HEK293 (cell line): ENCODE data around the gene RBBP7.

ENCODE experiments used
- CTCF ChIA-PET: fragments of 350-600 bp; formaldehyde crosslinking; extraction: SDS; loops from one replicate; lab custom pipeline; 2021; ENCODE audit warnings: antibody characterized with exemption; lab: Yijun Ruan, JAX
- POLR2A ChIA-PET: fragments of 300-600 bp; formaldehyde crosslinking; extraction: SDS; loops from one replicate; lab custom pipeline; 2020; ENCODE audit warnings: antibody characterized with exemption, inconsistent platforms; lab: Yijun Ruan, JAX
- H3K27ac ChIP-seq: fragments of 200-500 bp; sonication (Bioruptor generic); 2 replicates; pipeline ENCODE4 v1.5.1; 2014; ENCODE audit warnings: low read depth, low read length, control low read depth, inconsistent platforms; ENCODE audit errors: extremely low read depth
- H3K36me3 ChIP-seq, 2 experiments: fragments of 200-500 bp in 1 of 2; sonication (Bioruptor generic) in 1 of 2; 1 replicate in 1 of 2; 2 replicates in 1 of 2; pipeline ENCODE4 v1.5.1; 2014 to 2017; ENCODE audit warnings: inconsistent platforms in 2 of 2, low read length in 2 of 2; ENCODE audit not compliant: control insufficient read depth in 2 of 2, insufficient read depth in 1 of 2
- H3K4me1 ChIP-seq: fragments of 200-500 bp; sonication (Bioruptor generic); 2 replicates; pipeline ENCODE4 v1.5.1; 2014; ENCODE audit warnings: mild to moderate bottlenecking, low read length, inconsistent platforms; ENCODE audit not compliant: control insufficient read depth, insufficient read depth
- H3K4me3 ChIP-seq: 2 replicates; pipeline ENCODE4 v1.5.1; 2011; ENCODE audit warnings: low read depth, mild to moderate bottlenecking, control low read depth, low read length, moderate library complexity
- H3K9me3 ChIP-seq: fragments of 200-500 bp; sonication (Bioruptor generic); 2 replicates; pipeline ENCODE4 v1.5.1; 2014; ENCODE audit warnings: low read depth, low read length, inconsistent platforms; ENCODE audit not compliant: control insufficient read depth, insufficient read depth
- FEZF1 ChIP-seq: fragments of 450-650 bp; formaldehyde crosslinking; IDR thresholded peaks from 2 replicates; pipeline ENCODE4 v1.5.1; 2016; ENCODE audit warnings: missing biosample characterization, missing genetic modification characterization
- MZF1 ChIP-seq: fragments of 450-650 bp; formaldehyde crosslinking; IDR thresholded peaks from 2 replicates; pipeline ENCODE4 v1.5.1; 2017; ENCODE audit warnings: missing biosample characterization, missing genetic modification characterization, borderline replicate concordance
- SCRT1 ChIP-seq: fragments of 450-650 bp; formaldehyde crosslinking; IDR thresholded peaks from 2 replicates; pipeline ENCODE4 v1.5.1; 2016; ENCODE audit warnings: missing biosample characterization, missing genetic modification characterization, borderline replicate concordance
- SP2 ChIP-seq: fragments of 450-650 bp; formaldehyde crosslinking; IDR thresholded peaks from 2 replicates; pipeline ENCODE4 v1.5.1; 2016; ENCODE audit warnings: missing biosample characterization, missing genetic modification characterization
- ZBTB7A ChIP-seq: fragments of 450-650 bp; formaldehyde crosslinking; IDR thresholded peaks from 2 replicates; pipeline ENCODE4 v1.5.1; 2016; ENCODE audit warnings: low read depth, missing biosample characterization, missing genetic modification characterization
- ZEB2 ChIP-seq: fragments of 450-650 bp; formaldehyde crosslinking; IDR thresholded peaks from 2 replicates; pipeline ENCODE4 v1.5.1; 2016; ENCODE audit warnings: missing biosample characterization, missing genetic modification characterization
- ZNF155 ChIP-seq: fragments of 450-650 bp; formaldehyde crosslinking; IDR thresholded peaks from 2 replicates; pipeline ENCODE4 v1.5.1; 2016; ENCODE audit warnings: missing biosample characterization, missing genetic modification characterization
- ZNF174 ChIP-seq: fragments of 450-650 bp; formaldehyde crosslinking; IDR thresholded peaks from 2 replicates; pipeline ENCODE4 v1.5.0; 2017; ENCODE audit warnings: missing biosample characterization, mild to moderate bottlenecking, missing genetic modification characterization
- ZNF175 ChIP-seq: fragments of 450-650 bp; formaldehyde crosslinking; IDR thresholded peaks from 2 replicates; pipeline ENCODE4 v1.5.1; 2016; ENCODE audit warnings: missing biosample characterization, missing genetic modification characterization
- ZNF366 ChIP-seq: fragments of 450-650 bp; formaldehyde crosslinking; conservative IDR thresholded peaks from 2 replicates; pipeline ENCODE4 v1.5.1; 2016; ENCODE audit warnings: missing biosample characterization, missing genetic modification characterization
- ZNF404 ChIP-seq: fragments of 450-650 bp; formaldehyde crosslinking; IDR thresholded peaks from 2 replicates; pipeline ENCODE4 v1.5.1; 2017; ENCODE audit warnings: missing biosample characterization, missing genetic modification characterization
- ZNF529 ChIP-seq: fragments of 450-650 bp; formaldehyde crosslinking; IDR thresholded peaks from 2 replicates; pipeline ENCODE4 v1.5.1; 2017; ENCODE audit warnings: missing genetic modification characterization, missing biosample characterization; ENCODE audit not compliant: insufficient replicate concordance
- ZNF624 ChIP-seq: fragments of 450-650 bp; formaldehyde crosslinking; IDR thresholded peaks from 2 replicates; pipeline ENCODE4 v1.5.1; 2017; ENCODE audit warnings: missing biosample characterization, missing genetic modification characterization
- ZNF76 ChIP-seq: fragments of 450-650 bp; formaldehyde crosslinking; IDR thresholded peaks from 2 replicates; pipeline ENCODE4; 2016; ENCODE audit warnings: low read depth, missing biosample characterization, missing genetic modification characterization, borderline replicate concordance
- ZNF785 ChIP-seq: fragments of 450-650 bp; formaldehyde crosslinking; IDR thresholded peaks from 2 replicates; pipeline ENCODE4 v1.5.1; 2016; ENCODE audit warnings: missing biosample characterization, missing genetic modification characterization
- ZNF792 ChIP-seq: fragments of 450-650 bp; formaldehyde crosslinking; IDR thresholded peaks from 2 replicates; pipeline ENCODE4 v1.5.1; 2016; ENCODE audit warnings: missing biosample characterization, missing genetic modification characterization
- TF ChIP-seq, protein P1 (sequence below): fragments of 450-650 bp; formaldehyde crosslinking; IDR thresholded peaks from 2 replicates; pipeline ENCODE4 v1.5.1; 2016; ENCODE audit warnings: missing biosample characterization, missing genetic modification characterization
- TF ChIP-seq, protein P2 (sequence below): fragments of 450-650 bp; formaldehyde crosslinking; IDR thresholded peaks from 2 replicates; pipeline ENCODE4 v1.5.1; 2016; ENCODE audit warnings: missing biosample characterization, missing genetic modification characterization, low read depth
- TF ChIP-seq, protein P3 (sequence below): IDR thresholded peaks from 2 replicates; pipeline ENCODE4 v1.6.1; 2011; ENCODE audit warnings: mild to moderate bottlenecking, low read depth, low read length, borderline replicate concordance
- TF ChIP-seq, protein P4 (sequence below): fragments of 450-650 bp; formaldehyde crosslinking; IDR thresholded peaks from 2 replicates; pipeline ENCODE4 v1.5.1; 2016; ENCODE audit warnings: missing biosample characterization, missing genetic modification characterization
- TF ChIP-seq, protein P5 (sequence below): fragments of 450-650 bp; formaldehyde crosslinking; IDR thresholded peaks from 2 replicates; pipeline ENCODE4 v1.5.1; 2017; ENCODE audit warnings: missing biosample characterization, missing genetic modification characterization
- TF ChIP-seq, protein P6 (sequence below): fragments of 450-650 bp; formaldehyde crosslinking; IDR thresholded peaks from 2 replicates; pipeline ENCODE4 v1.5.1; 2017; ENCODE audit warnings: missing biosample characterization, missing genetic modification characterization

RBBP7 gene

DNA sequence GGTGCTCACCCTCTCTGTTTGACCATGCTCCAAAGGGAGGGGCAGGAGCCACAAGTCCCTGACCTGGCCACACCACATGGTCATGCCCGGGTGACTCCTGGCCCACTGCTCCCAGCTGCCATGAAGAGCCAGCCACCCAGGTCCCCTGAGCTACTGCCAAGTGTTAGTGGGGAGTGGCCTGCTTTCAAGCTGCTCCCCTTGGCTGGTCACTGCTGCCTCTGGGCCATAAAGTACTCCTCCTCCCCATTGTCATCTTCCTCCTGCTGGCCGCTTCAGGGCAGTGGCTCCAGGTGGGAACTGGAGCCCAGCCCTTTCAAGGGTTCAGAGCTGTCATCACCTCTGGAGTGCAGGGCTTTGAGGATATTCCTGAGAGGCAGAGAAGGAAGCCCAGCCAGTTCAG lies 27.3 kb upstream of the RBBP7 start:
- Histone ChIP-seq H3K9me3 (no peaks in the 10 kb centered on the region), H3K4me1 (no peaks in the 10 kb centered on the region), H3K27ac (no peak overlapping the region), H3K36me3 (no peaks in the 10 kb centered on the region), H3K4me3 (no peak overlapping the region)
- ChIA-PET POLR2A (no interaction called here), CTCF (interaction anchor here (0.6 to 2.6 kb wide), 3 partner anchors 12 to 1938 kb away, joined by 4 to 19 read pairs (median 7); no protein-coding TSS in a partner anchor)
- TF ChIP-seq ZNF404 (tag by site-specific recombination) (no peak), ZNF175 (tag by site-specific recombination) (no peak), ZNF76 (no peak), ZNF529 (tag by site-specific recombination) (no peak), ZNF155 (tag by site-specific recombination) (no peak), FEZF1 (no peak), ZEB2 (tag by site-specific recombination) (no peak), ZNF792 (tag by site-specific recombination) (no peak), ZNF366 (tag by site-specific recombination) (no peak), MZF1 (tag by site-specific recombination) (no peak)
- TF ChIP-seq, protein P1, sequence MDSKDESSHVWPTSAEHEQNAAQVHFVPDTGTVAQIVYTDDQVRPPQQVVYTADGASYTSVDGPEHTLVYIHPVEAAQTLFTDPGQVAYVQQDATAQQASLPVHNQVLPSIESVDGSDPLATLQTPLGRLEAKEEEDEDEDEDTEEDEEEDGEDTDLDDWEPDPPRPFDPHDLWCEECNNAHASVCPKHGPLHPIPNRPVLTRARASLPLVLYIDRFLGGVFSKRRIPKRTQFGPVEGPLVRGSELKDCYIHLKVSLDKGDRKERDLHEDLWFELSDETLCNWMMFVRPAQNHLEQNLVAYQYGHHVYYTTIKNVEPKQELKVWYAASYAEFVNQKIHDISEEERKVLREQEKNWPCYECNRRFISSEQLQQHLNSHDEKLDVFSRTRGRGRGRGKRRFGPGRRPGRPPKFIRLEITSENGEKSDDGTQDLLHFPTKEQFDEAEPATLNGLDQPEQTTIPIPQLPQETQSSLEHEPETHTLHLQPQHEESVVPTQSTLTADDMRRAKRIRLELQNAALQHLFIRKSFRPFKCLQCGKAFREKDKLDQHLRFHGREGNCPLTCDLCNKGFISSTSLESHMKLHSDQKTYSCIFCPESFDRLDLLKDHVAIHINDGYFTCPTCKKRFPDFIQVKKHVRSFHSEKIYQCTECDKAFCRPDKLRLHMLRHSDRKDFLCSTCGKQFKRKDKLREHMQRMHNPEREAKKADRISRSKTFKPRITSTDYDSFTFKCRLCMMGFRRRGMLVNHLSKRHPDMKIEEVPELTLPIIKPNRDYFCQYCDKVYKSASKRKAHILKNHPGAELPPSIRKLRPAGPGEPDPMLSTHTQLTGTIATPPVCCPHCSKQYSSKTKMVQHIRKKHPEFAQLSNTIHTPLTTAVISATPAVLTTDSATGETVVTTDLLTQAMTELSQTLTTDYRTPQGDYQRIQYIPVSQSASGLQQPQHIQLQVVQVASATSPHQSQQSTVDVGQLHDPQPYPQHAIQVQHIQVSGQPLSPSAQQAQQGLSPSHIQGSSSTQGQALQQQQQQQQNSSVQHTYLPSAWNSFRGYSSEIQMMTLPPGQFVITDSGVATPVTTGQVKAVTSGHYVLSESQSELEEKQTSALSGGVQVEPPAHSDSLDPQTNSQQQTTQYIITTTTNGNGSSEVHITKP: no peak
- TF ChIP-seq, protein P2, sequence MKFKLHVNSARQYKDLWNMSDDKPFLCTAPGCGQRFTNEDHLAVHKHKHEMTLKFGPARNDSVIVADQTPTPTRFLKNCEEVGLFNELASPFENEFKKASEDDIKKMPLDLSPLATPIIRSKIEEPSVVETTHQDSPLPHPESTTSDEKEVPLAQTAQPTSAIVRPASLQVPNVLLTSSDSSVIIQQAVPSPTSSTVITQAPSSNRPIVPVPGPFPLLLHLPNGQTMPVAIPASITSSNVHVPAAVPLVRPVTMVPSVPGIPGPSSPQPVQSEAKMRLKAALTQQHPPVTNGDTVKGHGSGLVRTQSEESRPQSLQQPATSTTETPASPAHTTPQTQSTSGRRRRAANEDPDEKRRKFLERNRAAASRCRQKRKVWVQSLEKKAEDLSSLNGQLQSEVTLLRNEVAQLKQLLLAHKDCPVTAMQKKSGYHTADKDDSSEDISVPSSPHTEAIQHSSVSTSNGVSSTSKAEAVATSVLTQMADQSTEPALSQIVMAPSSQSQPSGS (tag by site-specific recombination): no peak
- TF ChIP-seq, protein P3, sequence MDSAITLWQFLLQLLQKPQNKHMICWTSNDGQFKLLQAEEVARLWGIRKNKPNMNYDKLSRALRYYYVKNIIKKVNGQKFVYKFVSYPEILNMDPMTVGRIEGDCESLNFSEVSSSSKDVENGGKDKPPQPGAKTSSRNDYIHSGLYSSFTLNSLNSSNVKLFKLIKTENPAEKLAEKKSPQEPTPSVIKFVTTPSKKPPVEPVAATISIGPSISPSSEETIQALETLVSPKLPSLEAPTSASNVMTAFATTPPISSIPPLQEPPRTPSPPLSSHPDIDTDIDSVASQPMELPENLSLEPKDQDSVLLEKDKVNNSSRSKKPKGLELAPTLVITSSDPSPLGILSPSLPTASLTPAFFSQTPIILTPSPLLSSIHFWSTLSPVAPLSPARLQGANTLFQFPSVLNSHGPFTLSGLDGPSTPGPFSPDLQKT: no peak
- TF ChIP-seq, protein P4, sequence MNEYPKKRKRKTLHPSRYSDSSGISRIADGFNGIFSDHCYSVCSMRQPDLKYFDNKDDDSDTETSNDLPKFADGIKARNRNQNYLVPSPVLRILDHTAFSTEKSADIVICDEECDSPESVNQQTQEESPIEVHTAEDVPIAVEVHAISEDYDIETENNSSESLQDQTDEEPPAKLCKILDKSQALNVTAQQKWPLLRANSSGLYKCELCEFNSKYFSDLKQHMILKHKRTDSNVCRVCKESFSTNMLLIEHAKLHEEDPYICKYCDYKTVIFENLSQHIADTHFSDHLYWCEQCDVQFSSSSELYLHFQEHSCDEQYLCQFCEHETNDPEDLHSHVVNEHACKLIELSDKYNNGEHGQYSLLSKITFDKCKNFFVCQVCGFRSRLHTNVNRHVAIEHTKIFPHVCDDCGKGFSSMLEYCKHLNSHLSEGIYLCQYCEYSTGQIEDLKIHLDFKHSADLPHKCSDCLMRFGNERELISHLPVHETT (tag by site-specific recombination): no peak

DNA sequence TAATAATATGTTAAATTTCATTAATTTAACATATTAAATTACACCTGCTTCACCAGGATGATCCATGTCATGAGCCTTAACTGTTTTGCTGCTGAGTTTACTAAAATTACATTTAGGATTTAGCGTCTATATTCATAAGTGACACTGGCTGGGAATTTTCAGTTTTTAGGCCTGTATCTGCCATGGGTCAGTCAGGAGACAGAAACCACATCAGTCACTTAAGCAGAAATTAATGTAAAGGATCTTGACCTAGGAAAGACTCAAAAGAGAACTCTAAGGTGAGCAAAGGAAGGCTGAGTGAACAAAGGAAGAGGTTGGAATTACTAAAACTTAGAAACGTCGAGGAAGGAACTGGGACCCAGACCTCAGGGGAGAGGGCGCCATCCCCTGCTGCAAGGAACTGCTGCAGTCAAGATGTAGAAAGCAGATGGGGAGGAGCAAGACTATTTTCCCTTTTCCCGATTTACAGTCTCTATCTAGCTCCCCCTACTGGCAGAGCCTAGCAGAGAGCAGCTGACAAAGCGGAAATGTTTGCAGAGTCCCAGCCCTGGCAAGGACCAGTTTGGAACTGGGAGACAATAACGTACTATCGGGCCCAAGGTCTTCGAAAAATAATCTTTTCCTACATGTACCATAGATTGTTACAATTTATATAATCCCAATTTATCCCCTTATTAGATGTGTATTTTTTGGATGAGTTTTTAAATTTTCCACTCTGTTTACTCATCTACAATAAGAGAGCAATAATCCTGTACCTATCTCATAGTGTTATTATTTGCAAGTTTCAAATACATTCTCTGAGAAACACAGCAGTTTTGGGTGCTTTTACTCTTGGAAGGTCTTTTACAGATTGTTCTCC lies 22.6 kb upstream of the RBBP7 start:
- Histone ChIP-seq H3K27ac (no peak overlapping the region), H3K4me1 (no peaks in the 10 kb centered on the region), H3K4me3 (no peak overlapping the region), H3K9me3 (no peaks in the 10 kb centered on the region), H3K36me3 (no peaks in the 10 kb centered on the region)
- CTCF ChIA-PET: interaction anchor here (0.6 to 4.6 kb wide), 27 partner anchors 10 to 213 kb away, joined by 3 to 61 read pairs (median 4); no protein-coding TSS in a partner anchor
- POLR2A ChIA-PET: interaction anchor here (0.6 kb wide), 1 partner anchor 174 kb away, joined by 4 read pairs; the partner anchor contains the start of gene SYAP1
- TF ChIP-seq SCRT1 (tag by site-specific recombination): no peak
- TF ChIP-seq SP2 (tag by site-specific recombination): no peak
- no peak for TF ChIP-seq ZNF624
- no peak for TF ChIP-seq ZNF785
- TF ChIP-seq ZNF529 (tag by site-specific recombination): no peak
- TF ChIP-seq, protein P5, sequence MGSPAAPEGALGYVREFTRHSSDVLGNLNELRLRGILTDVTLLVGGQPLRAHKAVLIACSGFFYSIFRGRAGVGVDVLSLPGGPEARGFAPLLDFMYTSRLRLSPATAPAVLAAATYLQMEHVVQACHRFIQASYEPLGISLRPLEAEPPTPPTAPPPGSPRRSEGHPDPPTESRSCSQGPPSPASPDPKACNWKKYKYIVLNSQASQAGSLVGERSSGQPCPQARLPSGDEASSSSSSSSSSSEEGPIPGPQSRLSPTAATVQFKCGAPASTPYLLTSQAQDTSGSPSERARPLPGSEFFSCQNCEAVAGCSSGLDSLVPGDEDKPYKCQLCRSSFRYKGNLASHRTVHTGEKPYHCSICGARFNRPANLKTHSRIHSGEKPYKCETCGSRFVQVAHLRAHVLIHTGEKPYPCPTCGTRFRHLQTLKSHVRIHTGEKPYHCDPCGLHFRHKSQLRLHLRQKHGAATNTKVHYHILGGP (tag by site-specific recombination): no peak
- no peak for TF ChIP-seq MZF1 (tag by site-specific recombination)
- TF ChIP-seq, protein P6, sequence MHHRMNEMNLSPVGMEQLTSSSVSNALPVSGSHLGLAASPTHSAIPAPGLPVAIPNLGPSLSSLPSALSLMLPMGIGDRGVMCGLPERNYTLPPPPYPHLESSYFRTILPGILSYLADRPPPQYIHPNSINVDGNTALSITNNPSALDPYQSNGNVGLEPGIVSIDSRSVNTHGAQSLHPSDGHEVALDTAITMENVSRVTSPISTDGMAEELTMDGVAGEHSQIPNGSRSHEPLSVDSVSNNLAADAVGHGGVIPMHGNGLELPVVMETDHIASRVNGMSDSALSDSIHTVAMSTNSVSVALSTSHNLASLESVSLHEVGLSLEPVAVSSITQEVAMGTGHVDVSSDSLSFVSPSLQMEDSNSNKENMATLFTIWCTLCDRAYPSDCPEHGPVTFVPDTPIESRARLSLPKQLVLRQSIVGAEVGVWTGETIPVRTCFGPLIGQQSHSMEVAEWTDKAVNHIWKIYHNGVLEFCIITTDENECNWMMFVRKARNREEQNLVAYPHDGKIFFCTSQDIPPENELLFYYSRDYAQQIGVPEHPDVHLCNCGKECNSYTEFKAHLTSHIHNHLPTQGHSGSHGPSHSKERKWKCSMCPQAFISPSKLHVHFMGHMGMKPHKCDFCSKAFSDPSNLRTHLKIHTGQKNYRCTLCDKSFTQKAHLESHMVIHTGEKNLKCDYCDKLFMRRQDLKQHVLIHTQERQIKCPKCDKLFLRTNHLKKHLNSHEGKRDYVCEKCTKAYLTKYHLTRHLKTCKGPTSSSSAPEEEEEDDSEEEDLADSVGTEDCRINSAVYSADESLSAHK (tag by site-specific recombination): no peak
- no peak for TF ChIP-seq ZBTB7A
- TF ChIP-seq ZNF174 (tag by site-specific recombination): no peak
